HG02588 (cell line): ENCODE results near the gene THTPA.

Experiments used
- ATAC-seq: cut with Tn5 transposase; IDR thresholded peaks from one replicate; pipeline ENCODE4 v1.9.1; 2021; ENCODE audit warnings: mild to moderate bottlenecking, moderate library complexity; ENCODE audit not compliant: unreplicated experiment

THTPA gene

DNA sequence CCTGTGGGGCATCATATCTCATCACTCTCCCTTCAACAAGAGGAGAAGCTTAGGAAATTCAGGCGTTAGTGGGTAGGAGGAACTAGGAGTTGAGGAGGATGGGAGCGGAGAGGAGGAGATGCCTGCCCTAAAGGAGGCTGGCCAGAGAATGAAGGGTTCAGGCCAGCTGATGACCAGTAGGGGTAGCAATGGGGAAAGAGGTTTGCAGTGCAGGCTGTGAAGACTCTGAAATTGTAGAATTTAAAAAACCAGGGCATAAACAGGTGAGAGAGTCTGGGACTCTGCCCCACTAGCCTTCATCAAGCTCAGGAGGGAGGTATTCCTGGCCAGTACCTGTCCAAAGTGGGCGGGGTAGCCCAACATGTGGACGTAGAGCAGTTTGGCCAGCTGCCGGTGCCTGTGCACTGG, 10.7 kb downstream of the THTPA start:
- ATAC-seq: no peak

- peak; percentile 92 for ATAC-seq
Measured at GRCh38 chr14:23567186-23568020, 11.3 kb downstream of the THTPA start, which contains the start of gene AP1G2. AP1G2 (minus strand) TSS chr14:23567791; CDS start chr14:23567314, 477 bp downstream.

- ATAC-seq: no peak
Measured at GRCh38 chr14:23568021-23568599, 12.0 kb downstream of the THTPA start.

DNA sequence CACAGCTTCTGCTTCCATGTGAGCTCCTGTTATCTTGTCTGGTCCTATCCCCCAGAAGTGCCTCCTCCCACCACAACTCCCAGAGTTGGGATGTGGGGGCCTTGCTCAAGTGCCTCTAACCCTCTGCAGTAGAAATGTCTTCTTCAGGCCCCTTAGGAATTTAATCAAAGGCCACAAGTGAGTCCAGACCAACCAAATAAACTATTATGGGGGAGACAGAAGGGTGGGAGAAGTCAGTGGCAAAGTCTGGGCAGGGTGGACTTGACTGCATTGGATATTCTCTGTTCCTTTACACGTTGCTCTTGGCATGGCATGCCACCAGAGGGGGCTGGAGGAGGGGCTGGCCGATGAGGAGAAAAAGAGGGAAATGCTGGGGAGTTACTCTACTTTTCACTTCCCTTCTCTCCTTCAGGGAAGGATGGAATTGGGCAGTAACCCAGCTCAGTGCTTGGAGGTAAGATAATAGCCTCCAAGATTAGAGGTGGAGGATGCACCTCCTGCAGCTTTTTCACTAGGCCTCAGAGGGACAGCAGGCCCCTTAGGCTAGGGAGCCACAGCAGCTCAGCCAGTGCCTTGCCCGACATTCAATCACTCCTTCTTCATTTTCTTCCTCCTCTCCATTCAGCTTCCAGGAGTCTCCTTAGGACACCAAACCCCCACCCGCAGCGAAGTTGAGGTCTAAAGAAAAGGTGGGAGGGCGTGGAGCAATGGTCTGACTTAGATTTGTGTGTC, 12.7 kb downstream of the THTPA start:
- ATAC-seq: no peak

- ATAC-seq: no peak
Measured at GRCh38 chr14:23569443-23570151, 13.5 kb downstream of the THTPA start.

GRCh38 chr14:23570806-23571483, 14.9 kb downstream of the THTPA start:
- no peak for ATAC-seq

GRCh38 chr14:23571701-23572523, 15.8 kb downstream of the THTPA start:
- ATAC-seq: no peak

DNA sequence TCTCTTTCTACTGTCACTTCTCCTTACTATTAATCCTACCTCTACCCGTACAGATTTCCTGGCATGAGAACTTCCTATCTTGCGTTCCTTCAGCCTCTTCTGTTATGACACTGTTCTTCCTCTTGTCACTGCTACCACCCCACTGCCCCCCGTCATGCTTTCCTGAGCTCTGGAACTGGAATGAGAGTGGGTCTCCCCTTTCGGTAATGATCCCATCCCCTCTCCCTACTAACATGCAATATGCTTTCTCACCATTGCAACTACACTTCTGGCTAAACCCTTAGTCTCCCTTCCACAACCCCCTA, 16.4 kb downstream of the THTPA start:
- no peak for ATAC-seq

GRCh38 chr14:23572836-23573235, 16.8 kb downstream of the THTPA start:
- ATAC-seq: no peak

DNA sequence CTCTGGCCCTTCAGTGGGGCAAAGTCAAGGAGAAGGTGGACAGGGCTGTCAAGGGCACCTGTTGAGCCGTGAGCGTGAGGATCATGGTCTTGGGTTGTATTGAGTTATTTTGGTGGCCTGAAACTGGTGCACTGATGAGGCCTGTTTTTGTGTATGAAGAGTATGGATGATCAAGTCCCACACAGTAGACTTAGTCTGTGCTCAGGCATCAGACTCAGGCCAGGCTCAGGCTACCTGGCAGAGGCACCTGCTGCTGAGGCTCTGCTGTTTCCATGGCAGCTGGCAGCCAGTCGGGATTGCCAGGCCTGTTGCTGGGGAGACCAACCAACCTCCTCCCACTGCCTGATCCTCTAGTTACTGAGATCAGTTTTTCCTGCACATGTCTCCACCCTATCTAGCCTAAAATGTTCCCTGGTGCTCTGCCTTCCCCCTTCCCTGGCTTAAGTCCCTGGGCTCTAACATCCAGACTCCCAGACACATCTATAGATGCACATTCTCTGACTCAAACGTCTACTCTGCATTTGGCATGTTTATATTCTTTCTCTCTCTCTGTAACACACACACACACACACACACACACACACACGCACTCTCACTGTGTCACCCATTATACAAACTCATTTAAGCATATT, 17.4 kb downstream of the THTPA start:
- ATAC-seq: no peak

DNA sequence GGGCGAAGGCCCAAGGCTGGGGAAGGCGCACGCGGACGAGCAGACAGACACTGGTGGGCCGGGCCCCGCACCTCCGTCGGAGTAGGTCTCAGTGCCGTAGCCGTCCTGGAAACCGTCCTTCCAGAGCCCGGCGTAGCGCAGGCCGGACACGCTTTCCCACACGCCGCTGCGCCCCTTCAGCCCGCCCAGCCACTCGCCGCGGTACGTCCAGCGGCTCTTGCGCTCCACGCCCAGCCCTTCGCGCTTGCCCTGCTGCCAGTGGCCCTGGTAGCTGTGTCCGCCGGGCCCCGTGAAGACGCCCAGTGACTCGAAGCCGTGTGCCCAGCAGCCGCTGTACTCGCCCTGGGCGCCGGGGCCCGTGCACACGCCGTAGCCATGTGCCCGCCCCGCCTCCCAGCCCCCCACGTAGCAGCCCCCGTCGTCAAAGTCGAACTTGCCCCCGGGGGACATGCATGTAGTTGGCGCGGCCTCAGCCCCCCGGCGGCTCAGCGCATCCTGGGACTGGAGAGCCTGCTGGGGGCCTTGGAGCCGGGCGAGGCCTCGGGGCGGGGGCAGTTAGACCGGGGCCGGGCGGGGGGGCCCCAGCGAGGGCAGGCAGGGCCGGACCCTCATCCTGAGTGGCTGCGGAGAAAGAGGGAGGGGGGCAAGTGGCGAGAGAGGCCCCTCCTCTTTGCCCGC, 21.1 kb downstream of the THTPA start:
- no peak for ATAC-seq

DNA sequence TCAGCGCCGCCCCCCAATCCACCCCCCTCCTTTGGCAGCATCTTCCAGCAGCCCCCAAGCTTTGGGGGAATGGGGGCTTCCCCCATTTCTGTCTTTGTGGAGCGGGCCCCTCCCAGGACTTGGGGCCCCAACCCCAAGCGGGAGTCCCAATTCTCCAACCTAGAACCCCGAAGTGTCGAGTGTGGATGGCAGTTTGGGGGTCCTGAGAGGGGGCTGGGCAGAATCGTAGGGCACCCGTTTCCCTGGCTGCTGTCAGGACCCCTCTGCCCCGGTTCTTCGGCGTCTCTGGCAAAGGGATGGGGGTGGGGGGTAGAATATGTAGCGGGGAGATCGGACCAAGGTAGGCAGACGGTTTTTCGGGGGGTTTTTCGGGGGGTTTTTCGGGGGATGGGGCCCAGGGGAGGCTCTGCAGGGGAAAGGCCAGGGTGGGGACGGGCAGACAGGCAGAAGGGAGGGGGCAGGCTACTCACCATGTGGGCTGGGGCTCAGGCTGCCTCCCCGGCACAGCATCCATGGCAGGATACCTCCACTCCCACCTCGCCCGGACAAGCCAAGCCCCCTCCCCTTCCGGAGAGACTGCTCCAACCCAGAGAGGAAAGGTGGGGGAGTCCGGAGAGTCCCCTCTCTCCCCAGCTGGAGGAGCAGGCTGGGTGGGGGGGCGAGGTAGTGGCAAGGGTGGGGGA, 21.8 kb downstream of the THTPA start:
- ATAC-seq: no peak

DNA sequence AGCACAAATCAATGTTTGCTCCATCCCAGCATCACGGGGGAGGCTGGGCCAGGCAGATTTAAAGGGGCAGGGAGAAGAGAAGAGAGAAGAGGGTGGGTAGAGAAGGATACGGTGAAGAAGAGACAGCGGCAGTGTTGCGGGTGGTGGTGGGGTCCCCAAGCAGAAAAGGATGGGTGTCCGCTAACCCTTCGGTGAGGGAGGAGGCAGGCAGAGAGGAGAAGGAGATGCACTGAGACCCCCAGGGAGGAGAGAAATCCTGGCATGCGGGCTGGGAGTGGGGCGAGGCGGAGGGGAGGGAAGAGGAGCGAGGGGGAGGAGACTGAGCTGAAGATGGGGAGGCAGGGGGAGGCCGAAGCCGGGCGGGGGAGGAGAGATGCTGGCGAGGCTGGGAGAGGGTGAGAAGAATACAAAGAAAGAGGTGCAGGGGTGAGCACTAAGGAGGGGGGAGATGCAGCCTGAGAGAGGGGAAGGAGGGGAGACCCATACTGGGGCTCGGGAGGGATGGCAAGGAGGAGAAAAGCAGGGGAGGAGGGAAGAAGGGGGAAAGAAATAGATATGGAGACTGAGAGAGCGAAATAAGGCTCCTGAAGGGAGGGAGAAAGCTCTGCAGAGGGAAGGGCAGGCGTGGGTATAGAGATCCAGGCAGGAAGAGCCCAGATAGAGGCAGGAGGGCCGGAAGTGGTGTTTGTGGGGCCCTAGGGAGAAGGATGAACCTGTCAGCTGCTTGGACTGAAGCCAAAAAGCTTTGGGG, 22.7 kb downstream of the THTPA start, which contains the start of gene JPH4:
TSS of gene JPH4 (minus strand) at position 231 of the 751 bp plus-strand sequence. CDS start 1,337 bp downstream, outside the sequence.
- ATAC-seq: no peak

GRCh38 chr14:23579311-23579630, 23.2 kb downstream of the THTPA start:
- no peak for ATAC-seq

DNA sequence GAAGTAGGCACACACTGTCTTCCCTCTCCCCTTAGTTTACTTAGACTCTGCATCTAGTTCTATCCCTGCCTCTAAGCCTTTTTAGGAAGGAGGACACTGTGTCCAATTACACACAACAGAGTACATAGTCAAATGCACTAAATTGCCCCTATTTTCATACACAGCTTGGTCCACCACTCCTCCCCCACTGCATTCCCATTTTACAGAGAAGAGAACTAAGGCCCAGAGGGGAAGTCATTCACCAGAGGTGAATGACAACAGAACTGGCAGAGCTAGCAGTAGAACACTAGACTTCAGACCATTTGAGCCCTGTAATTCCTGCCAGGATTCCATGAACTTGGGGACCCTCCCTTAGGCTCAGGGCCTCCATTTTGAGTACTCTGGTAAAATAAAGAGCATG, 23.7 kb downstream of the THTPA start:
- no peak for ATAC-seq

DNA sequence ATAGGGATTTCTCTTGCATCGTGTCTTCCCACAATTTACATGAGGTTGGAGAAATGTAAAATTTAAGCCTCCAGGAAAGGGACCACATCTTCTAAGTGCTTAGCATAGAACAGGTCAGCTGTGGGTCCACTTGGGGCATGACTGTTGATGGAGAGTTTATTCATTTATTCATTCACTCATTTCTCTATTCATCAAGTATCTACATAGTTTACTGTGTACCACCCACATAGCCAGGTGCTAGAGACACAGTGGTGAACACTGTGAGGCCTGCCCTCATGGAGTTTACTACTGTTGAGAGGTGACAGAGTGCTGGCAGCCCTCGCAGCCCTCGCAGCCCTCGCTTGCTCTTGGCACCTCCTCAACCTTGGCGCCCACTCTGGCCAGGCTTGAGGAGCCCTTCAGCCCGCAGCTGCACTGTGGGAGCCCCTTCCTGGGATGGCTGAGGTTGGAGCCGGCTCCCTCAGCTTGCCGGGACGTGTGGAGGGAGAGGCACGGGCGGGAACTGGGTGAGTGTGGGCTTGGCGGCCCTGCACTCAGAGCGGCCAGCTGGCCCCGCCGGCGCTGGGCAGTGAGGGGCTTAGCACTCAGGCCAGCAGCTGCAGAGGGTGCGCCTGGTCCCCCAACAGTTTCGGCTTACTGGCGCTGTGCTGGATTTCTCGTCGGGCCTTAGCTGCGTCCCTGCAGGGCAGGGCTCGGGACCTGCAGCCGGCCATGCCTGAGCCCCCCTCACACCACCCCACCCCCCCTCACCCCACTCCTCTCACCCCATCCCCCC, 24.3 kb downstream of the THTPA start:
- no peak for ATAC-seq

- ATAC-seq: no peak
Measured at GRCh38 chr14:23580948-23581281, 24.8 kb downstream of the THTPA start.
